ENCODE measurements around the gene ARID2.

Gene ARID2

GRCh38 chr12:45828402-45828801 lies 98.9 kb downstream of the ARID2 start:
- Mint-ChIP-seq H3K36me3 (ENCODE audit: low read depth) (peaks cover 84% of the 10 kb centered on the region), H3K4me3 (no peak overlapping the region), H3K4me1 (no peaks in the 10 kb centered on the region), H3K27ac (no peak overlapping the region), H3K27me3 (ENCODE audit: low read depth) (no peaks in the 10 kb centered on the region), H3K9me3 (peaks cover 18% of the 10 kb centered on the region)
- TF ChIP-seq CTCF (IDR thresholded peaks at IDR 0.05; ENCODE audit: unreplicated experiment in 3 of 3), result no peak

GRCh38 chr12:45831590-45831989 lies 102.1 kb downstream of the ARID2 start:
- TF ChIP-seq CTCF (IDR thresholded peaks at IDR 0.05; ENCODE audit: unreplicated experiment in 3 of 3), result no peak
- no peak overlapping the region for H3K27ac Mint-ChIP-seq
- H3K4me1 Mint-ChIP-seq, result no peaks in the 10 kb centered on the region
- H3K9me3 Mint-ChIP-seq, result peaks cover 30% of the 10 kb centered on the region
- H3K27me3 Mint-ChIP-seq (ENCODE audit: low read depth), result no peaks in the 10 kb centered on the region
- H3K4me3 Mint-ChIP-seq, result no peak overlapping the region
- peaks cover 86% of the 10 kb centered on the region for H3K36me3 Mint-ChIP-seq (ENCODE audit: low read depth)

GRCh38 chr12:45833401-45833800 lies 103.9 kb downstream of the ARID2 start:
- no peak overlapping the region for H3K4me3 Mint-ChIP-seq
- H3K9me3 Mint-ChIP-seq, result peaks cover 30% of the 10 kb centered on the region
- TF ChIP-seq CTCF (IDR thresholded peaks at IDR 0.05; ENCODE audit: unreplicated experiment in 3 of 3), result no peak
- no peaks in the 10 kb centered on the region for H3K27me3 Mint-ChIP-seq (ENCODE audit: low read depth)
- H3K36me3 Mint-ChIP-seq (ENCODE audit: low read depth), result peaks cover 81% of the 10 kb centered on the region
- no peaks in the 10 kb centered on the region for H3K4me1 Mint-ChIP-seq
- H3K27ac Mint-ChIP-seq, result no peak overlapping the region

GRCh38 chr12:45834809-45835208 lies 105.3 kb downstream of the ARID2 start:
- H3K4me3 Mint-ChIP-seq, result no peak overlapping the region
- no peaks in the 10 kb centered on the region for H3K27me3 Mint-ChIP-seq (ENCODE audit: low read depth)
- H3K27ac Mint-ChIP-seq, result no peak overlapping the region
- peaks cover 30% of the 10 kb centered on the region for H3K9me3 Mint-ChIP-seq
- peaks cover 76% of the 10 kb centered on the region for H3K36me3 Mint-ChIP-seq (ENCODE audit: low read depth)
- TF ChIP-seq CTCF (IDR thresholded peaks at IDR 0.05; ENCODE audit: unreplicated experiment in 3 of 3), result no peak
- no peaks in the 10 kb centered on the region for H3K4me1 Mint-ChIP-seq

GRCh38 chr12:45839917-45840316 lies 110.4 kb downstream of the ARID2 start:
- Mint-ChIP-seq H3K4me1 (no peaks in the 10 kb centered on the region), H3K4me3 (no peak overlapping the region), H3K9me3 (peaks cover 3% of the 10 kb centered on the region), H3K27ac (no peak overlapping the region), H3K36me3 (ENCODE audit: low read depth) (peaks cover 56% of the 10 kb centered on the region), H3K27me3 (ENCODE audit: low read depth) (no peaks in the 10 kb centered on the region)
- TF ChIP-seq CTCF (IDR thresholded peaks at IDR 0.05; ENCODE audit: unreplicated experiment in 3 of 3), result no peak

- no peak for TF ChIP-seq CTCF (IDR thresholded peaks at IDR 0.05; ENCODE audit: unreplicated experiment in 3 of 3)
- Mint-ChIP-seq H3K27ac (no peak overlapping the region), H3K4me3 (no peak overlapping the region), H3K36me3 (ENCODE audit: low read depth) (peaks cover 67% of the 10 kb centered on the region), H3K27me3 (ENCODE audit: low read depth) (no peaks in the 10 kb centered on the region), H3K4me1 (no peaks in the 10 kb centered on the region), H3K9me3 (no peaks in the 10 kb centered on the region)
Measured at GRCh38 chr12:45849289-45849688, 119.8 kb downstream of the ARID2 start.

Data from nephron (organoid).